ENCODE measurements around the gene ZFAND5.

DNA sequence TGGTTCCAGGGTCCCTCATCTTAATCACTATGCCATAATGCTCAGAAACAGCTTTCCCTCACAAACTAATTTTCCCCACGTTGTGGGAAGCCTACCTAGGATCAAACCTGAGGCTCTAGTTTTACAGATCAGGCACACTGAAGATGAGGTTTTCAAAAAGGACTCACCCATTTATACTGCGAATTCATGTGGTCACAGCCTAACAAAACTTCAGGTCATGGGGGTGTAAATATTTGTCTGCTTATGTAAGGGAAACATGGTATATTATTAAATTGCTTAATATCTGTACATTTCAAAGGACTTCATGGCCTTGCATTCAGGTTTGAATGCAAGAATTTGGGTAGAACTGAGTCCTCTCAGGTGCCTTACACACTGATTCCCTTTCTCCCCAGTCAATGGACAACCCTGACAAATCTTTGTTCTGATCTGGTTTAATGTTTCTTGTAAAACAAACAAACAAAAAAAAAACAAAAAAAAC lies 12.1 kb downstream of the ZFAND5 start:
- TF ChIP-seq, protein P1, sequence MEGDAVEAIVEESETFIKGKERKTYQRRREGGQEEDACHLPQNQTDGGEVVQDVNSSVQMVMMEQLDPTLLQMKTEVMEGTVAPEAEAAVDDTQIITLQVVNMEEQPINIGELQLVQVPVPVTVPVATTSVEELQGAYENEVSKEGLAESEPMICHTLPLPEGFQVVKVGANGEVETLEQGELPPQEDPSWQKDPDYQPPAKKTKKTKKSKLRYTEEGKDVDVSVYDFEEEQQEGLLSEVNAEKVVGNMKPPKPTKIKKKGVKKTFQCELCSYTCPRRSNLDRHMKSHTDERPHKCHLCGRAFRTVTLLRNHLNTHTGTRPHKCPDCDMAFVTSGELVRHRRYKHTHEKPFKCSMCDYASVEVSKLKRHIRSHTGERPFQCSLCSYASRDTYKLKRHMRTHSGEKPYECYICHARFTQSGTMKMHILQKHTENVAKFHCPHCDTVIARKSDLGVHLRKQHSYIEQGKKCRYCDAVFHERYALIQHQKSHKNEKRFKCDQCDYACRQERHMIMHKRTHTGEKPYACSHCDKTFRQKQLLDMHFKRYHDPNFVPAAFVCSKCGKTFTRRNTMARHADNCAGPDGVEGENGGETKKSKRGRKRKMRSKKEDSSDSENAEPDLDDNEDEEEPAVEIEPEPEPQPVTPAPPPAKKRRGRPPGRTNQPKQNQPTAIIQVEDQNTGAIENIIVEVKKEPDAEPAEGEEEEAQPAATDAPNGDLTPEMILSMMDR (CRISPR knock-in tag; IDR thresholded peaks at IDR 0.05) = no peak
- TF ChIP-seq RAD21 (CRISPR knock-in tag; IDR thresholded peaks at IDR 0.05) (no peak), ZNF121 (CRISPR knock-in tag; IDR thresholded peaks at IDR 0.05) (no peak)

Data from HepG2 (cell line).